ENCODE results near the gene ZNF280A. TPM values are rescaled to one million over a fixed set of nuclear protein-coding genes. Genes with fewer than 3 reads are reported as not detected.
A peak's percentile ranks its signal among the peaks of the same experiment; 100 is the strongest.
"Not testable (repeated sequence)": the region's sequence is repeated elsewhere in the genome, so short reads cannot be mapped to it uniquely, and the experiment has no call there.

Gene ZNF280A
- total RNA-seq, 1 donor from 2014 or later, result not detected

GRCh38 chr22:22512951-22513350 is 7.1 kb downstream of the ZNF280A start:
- Mint-ChIP-seq H3K9me3 (ENCODE audit: low read depth) (peaks cover 15% of the 10 kb centered on the region), H3K4me3 (ENCODE audit: low read depth) (no peak overlapping the region), H3K36me3 (ENCODE audit: insufficient read depth) (peaks cover 3% of the 10 kb centered on the region), H3K27me3 (peaks cover 44% of the 10 kb centered on the region), H3K4me1 (ENCODE audit: low read depth) (peaks cover 2% of the 10 kb centered on the region), H3K27ac (no peak overlapping the region)
- TF ChIP-seq CTCF (IDR thresholded peaks at IDR 0.05; ENCODE audit: unreplicated experiment), result no peak
- no peak for DNase-seq (ENCODE audit: low spot score, unreplicated experiment)

- H3K4me1 Mint-ChIP-seq (ENCODE audit: low read depth), result peaks cover 12% of the 10 kb centered on the region
- not testable (repeated sequence) for DNase-seq (ENCODE audit: low spot score, unreplicated experiment); H3K27ac Mint-ChIP-seq; H3K4me3 Mint-ChIP-seq (ENCODE audit: low read depth); H3K36me3 Mint-ChIP-seq (ENCODE audit: insufficient read depth)
- peaks cover 13% of the 10 kb centered on the region for H3K9me3 Mint-ChIP-seq (ENCODE audit: low read depth)
- H3K27me3 Mint-ChIP-seq, result peaks cover 34% of the 10 kb centered on the region
Observed at GRCh38 chr22:22510833-22511232, 9.2 kb downstream of the ZNF280A start.

GRCh38 chr22:22509912-22510311 is 10.2 kb downstream of the ZNF280A start:
- H3K27ac Mint-ChIP-seq; H3K4me3 Mint-ChIP-seq (ENCODE audit: low read depth); DNase-seq (ENCODE audit: low spot score, unreplicated experiment): not testable (repeated sequence)
- Mint-ChIP-seq H3K4me1 (ENCODE audit: low read depth) (peaks cover 14% of the 10 kb centered on the region), H3K36me3 (ENCODE audit: insufficient read depth) (peaks cover 13% of the 10 kb centered on the region), H3K9me3 (ENCODE audit: low read depth) (peaks cover 13% of the 10 kb centered on the region), H3K27me3 (peaks cover 31% of the 10 kb centered on the region)

GRCh38 chr22:22508274-22509176 is 11.5 kb downstream of the ZNF280A start, which contains the start of gene ZNF280B:
Gene ZNF280B (minus strand): TSS chr22:22508742. CDS start chr22:22489398, 19,344 bp downstream.
- Mint-ChIP-seq H3K9me3 (ENCODE audit: low read depth) (peaks cover 13% of the 10 kb centered on the region), H3K27ac (peak within 1 kb of the TSS; percentile 65), H3K36me3 (ENCODE audit: insufficient read depth) (peaks cover 22% of the 10 kb centered on the region), H3K4me3 (ENCODE audit: low read depth) (peak within 1 kb of the TSS; percentile 76), H3K4me1 (ENCODE audit: low read depth) (peaks cover 15% of the 10 kb centered on the region), H3K27me3 (peaks cover 21% of the 10 kb centered on the region)
- DNase-seq (ENCODE audit: low spot score, unreplicated experiment), result peak; percentile 77
- TF ChIP-seq CTCF (IDR thresholded peaks at IDR 0.05; ENCODE audit: unreplicated experiment), result peak; percentile 79

GRCh38 chr22:22507743-22508273 is 12.3 kb downstream of the ZNF280A start:
- no peak for TF ChIP-seq CTCF (IDR thresholded peaks at IDR 0.05; ENCODE audit: unreplicated experiment)
- H3K4me1 Mint-ChIP-seq (ENCODE audit: low read depth), result peaks cover 15% of the 10 kb centered on the region
- H3K4me3 Mint-ChIP-seq (ENCODE audit: low read depth), result peak overlapping the region; percentile 76
- peak overlapping the region; percentile 63 for H3K27ac Mint-ChIP-seq
- no peak for DNase-seq (ENCODE audit: low spot score, unreplicated experiment)
- H3K27me3 Mint-ChIP-seq, result peaks cover 14% of the 10 kb centered on the region
- peaks cover 23% of the 10 kb centered on the region for H3K36me3 Mint-ChIP-seq (ENCODE audit: insufficient read depth)
- peaks cover 13% of the 10 kb centered on the region for H3K9me3 Mint-ChIP-seq (ENCODE audit: low read depth)

- TF ChIP-seq CTCF (IDR thresholded peaks at IDR 0.05; ENCODE audit: unreplicated experiment), result no peak
- peaks cover 27% of the 10 kb centered on the region for H3K36me3 Mint-ChIP-seq (ENCODE audit: insufficient read depth)
- no peak for DNase-seq (ENCODE audit: low spot score, unreplicated experiment)
- no peak overlapping the region for H3K4me3 Mint-ChIP-seq (ENCODE audit: low read depth)
- no peak overlapping the region for H3K27ac Mint-ChIP-seq
- H3K27me3 Mint-ChIP-seq, result peaks cover 4% of the 10 kb centered on the region
- peaks cover 15% of the 10 kb centered on the region for H3K4me1 Mint-ChIP-seq (ENCODE audit: low read depth)
- H3K9me3 Mint-ChIP-seq (ENCODE audit: low read depth), result peaks cover 13% of the 10 kb centered on the region
Observed at GRCh38 chr22:22506736-22507135, 13.3 kb downstream of the ZNF280A start.
